GM19099 (cell line): Measurements from ENCODE around the gene CENPX.

Source experiments
- POLR2A ChIP-seq: IDR thresholded peaks from 3 replicates; pipeline ENCODE4 v1.6.1; 2011; ENCODE audit warnings: low read depth; ENCODE audit not compliant: insufficient read length; ENCODE audit errors: extremely low read depth

CENPX gene

DNA sequence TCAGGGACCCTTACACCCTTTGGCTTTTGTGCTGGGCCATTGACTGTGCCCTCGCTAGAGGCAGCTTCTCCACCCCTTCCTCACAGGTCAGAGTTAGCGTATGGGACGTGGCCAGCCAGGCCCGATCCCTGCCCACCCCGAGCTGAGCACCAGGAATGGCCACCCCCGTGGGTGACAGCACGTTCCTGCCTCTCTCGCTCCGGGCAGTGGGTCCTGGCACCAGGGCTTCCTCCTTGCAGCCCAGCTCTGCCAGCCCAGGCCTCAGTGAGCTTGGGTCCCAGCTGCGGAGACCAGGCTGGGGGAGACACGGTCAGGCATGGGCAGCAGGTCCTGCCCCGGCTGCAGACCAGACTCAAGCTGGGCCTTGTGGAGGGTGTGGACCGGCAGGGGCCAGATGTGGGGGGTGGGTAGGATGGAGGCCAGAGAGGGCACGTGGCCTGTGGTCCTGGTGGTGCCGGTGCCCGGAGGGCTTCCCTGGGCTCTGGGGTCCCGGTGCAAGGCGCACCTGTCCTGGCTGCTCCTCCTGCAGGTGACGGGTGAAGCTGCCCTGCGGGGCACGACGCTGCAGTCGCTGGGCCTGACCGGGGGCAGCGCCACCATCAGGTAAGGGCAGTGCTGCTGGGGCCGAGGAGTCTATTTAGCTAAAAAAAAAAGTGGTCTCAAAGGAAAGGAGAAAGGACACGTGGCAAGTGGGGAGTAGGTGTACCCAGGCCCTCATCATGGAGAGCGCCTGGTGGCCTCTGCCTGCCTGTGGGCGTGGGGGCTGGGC lies 27.0 kb downstream of the CENPX start:
- TF ChIP-seq POLR2A: no peak

DNA sequence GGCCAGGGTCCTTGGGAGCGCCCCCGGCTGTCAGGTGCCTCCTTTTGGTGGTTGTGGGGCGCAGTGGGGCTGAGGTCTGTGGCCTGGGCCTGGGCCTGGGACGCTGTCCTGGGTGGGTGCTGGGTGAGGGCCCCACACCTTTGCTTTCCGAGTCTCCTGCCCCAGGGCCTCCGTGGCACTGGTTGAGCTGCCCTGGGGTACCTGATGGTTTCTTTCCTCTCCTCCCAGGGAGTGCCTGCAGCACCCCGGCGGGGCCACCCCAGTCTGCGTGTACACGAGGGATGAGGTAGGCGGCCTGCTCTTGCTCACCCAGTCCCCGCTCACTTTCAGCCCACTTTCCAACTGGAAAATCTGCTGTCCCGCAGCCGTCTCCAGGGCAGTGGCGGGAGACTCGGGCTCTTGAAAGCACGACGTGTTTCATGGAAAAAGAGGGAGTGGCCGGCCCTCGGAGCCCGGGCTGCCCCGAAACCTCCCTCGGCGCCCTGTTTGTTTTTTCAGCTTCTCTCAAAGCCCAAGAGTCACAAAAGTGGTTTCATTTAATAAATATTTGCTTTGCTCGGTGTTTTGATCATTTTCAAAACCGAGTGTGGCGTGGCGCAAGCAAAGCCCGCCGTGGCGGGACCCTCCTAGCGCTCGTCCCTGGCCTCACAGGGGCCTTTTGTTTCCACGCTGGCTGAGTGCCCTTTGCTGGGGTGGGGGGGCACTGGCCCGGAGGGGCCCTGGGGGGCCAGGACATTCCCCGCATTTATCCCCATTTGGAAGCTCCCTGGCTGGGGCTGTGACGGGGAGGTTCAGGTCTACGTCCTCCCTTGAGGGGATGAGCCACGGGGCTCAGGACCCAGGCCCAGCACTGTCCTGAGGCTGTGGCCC lies 27.9 kb downstream of the CENPX start:
- no peak for TF ChIP-seq POLR2A

DNA sequence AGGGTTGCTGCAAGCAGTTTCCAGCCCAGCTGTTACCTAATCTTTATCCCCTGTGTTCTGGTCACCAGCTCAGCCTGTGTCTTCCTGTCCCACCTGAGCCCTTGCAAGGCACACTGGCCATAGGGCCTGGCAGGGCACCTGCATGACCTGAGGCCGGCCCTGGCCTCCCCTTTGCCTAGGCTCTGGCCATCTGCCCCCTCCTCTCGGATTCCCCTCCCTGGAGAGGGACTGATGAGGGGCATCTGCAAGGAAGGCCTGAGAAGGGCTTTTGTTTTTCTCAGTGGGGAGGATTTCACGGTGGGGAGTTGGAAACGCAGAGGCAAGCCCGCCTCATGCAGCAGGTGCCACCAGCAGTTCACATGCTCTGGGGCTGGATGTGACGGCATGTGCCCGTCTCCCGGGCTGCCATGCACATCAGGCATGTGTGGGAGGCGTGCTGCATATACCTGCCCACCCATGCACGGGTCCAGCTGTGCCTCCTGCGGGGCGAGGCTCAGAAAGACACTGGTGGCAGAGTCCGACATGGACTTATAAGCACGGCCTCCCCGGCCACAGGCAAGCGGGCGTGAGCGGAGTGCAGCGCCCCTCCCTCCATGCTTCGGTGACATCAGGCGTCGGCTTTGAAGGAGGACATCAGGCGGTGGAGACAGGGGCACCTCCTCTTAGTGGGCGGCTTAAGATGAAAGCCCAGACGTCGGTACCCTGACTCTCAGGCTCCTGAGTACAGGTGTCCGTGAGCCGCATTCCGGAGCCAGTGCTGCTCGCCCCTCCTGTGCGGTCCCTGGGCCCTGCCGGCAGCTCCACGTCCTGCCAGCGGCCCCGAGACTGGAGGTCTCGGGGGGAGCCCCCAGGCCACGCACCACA lies 28.7 kb downstream of the CENPX start:
- no peak for TF ChIP-seq POLR2A

GRCh38 chr17:81992306-81993102 lies 30.2 kb downstream of the CENPX start:
- TF ChIP-seq POLR2A: no peak

DNA sequence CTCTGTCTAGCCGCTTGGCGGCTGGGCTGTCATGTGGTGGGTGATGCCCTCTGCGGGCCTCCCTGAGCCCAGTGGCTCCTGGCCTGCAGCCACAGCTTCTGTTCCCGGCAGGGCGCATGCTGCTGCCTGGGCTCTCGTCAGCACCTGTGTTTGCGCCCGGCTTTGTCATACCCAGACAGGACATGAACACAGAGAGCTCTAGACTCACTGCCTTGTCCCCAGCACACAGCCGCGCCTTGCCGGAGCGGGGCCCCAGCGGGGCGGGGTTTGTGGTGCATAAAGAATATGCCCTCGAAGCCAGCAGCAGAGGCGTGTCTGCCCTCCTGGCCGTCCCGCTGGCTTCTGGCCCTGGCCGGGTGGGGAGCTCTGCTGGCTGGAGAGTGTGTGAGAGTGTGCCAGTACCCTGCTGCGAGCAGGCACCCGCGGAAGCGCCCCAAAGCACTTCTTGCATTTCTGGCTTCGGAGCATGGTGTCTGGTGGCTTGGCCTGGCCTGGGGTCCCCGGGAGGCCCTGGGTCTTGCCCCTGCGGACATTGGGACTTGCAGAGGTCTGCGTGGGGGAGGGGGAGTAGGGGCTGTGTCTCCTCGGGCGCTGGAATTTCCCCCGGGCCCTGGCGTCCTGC lies 30.9 kb downstream of the CENPX start:
- TF ChIP-seq POLR2A: no peak

- TF ChIP-seq POLR2A: no peak
These were observed 31.6 kb downstream of the CENPX start for GRCh38 chr17:81990836-81991683.

- no peak for TF ChIP-seq POLR2A
These were observed 35.4 kb downstream of the CENPX start for GRCh38 chr17:81987161-81987770.

DNA sequence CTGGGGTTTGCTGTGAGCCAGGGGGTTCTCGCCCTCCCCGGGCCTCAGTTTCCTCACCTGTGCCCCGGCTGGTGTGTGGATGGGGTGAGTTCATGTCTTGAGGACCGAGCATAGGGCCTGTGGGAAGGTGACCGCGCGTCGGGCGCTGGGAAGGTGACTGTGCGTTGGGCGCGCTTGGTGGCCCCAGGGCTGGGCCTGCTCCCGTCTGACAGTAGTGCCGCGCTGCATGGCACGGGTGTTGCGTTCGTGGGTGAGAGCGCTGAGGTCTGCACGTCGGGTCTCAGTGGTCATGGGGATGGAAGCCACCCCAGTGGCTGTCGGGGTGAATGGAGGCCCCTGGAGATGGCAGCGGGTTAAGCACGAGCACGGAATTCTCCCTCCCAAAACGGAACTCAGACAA lies 36.1 kb downstream of the CENPX start:
- TF ChIP-seq POLR2A: no peak

DNA sequence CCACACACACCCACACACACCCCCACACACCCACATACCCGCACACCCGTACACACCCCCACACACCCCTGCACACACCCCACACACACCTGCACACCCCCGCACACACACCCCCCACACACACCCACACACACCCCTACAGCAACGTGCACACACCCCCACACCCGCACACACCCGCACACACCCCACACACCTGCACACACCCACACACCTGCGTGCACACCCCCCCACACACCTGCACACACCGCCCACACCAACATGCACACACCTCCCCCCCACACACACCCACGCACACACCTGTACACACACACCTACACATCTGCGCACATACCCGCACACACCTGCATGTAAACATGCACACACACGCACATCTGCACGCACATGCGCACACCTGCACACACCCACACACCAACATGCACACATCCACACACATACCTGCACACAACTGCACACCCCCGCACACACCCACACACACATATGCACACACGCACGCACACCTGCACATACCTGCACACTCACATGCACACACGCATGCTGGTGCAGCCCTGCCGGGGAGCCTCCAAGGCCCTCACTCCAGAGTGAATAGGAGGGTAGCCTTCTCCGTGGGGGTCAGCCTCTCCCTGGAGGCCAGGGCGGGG lies 37.8 kb downstream of the CENPX start:
- no peak for TF ChIP-seq POLR2A

GRCh38 chr17:81983639-81984373 lies 38.9 kb downstream of the CENPX start:
- TF ChIP-seq POLR2A: no peak

DNA sequence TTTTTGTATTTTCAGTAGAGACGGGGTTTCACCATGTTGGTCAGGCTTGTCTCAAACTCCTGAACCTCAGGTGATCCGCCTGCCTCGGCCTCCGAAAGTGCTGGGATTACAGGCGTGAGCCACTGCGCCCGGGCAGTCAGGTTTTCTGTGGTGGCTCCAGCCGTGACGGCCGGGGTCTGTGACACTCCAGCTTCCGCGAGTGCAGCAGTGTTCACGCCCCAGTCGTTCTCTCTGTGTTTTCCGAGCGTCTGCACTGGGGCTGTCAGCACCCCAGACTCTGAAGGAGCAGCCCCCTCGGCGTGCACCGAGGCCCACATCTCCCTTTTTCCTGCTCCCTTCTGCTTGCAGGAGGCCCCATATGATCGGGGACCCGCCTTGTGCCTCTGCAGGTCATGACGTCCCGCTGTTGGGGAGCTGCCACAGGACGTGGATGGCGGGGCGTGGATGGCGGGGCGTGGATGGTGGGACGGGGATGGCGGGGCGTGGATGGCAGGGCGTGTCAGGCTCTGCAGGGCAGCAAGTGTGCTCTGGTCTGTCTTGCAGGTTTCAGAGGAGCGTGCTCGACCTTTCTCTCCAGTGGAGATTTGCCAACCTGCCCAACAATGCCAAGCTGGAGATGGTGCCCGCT lies 39.6 kb downstream of the CENPX start:
- no peak for TF ChIP-seq POLR2A
